Measurements from ENCODE around the gene ATP6V1F.

Gene ATP6V1F

DNA sequence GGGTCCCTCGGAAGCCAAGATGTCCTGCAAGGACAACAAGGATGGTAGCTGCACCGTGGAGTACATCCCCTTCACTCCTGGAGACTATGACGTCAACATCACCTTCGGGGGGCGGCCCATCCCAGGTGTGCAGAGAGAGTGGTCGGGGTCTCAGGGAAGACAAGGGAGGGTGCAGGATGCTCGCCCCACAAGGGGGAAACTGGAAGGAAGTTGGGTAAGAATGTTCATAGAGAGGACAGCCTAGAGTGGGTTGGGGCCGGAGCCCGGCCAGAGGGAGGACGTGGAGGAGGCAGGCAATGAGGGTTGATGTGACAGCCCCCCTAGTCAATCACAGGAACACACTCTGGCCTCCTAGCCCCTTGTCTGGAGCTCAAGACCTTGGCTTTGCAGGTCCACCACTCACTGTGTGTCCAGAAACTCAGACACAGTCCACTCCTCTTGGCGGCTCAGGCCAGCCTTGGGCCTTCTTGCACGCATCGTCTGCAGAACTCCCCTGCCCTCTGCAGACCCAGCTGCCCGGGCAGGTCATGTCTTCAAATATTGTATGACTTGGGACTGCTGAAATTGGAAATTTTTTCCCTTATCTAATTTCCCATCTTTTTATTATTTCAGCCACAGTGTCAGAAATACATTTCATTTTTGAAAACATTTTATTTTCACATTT lies 15.7 kb upstream of the ATP6V1F start:
- DNase-seq (ENCODE audit: extremely low spot score) = no peak
- ChIA-PET CTCF (interaction anchor here (1.3 kb wide), 1 partner anchor 16 kb away, joined by 3 read pairs; the partner anchor contains the start of gene ATP6V1F), POLR2A (no interaction called here)
- no peak for TF ChIP-seq CTCF (IDR thresholded peaks at IDR 0.05; ENCODE audit: control extremely low read depth, extremely low read depth, low read depth, missing control alignments)

- CTCF ChIA-PET = interaction anchor here (1.3 kb wide), 1 partner anchor 15 kb away, joined by 3 read pairs; the partner anchor contains the start of gene ATP6V1F
- no peak for TF ChIP-seq CTCF (IDR thresholded peaks at IDR 0.05; ENCODE audit: control extremely low read depth, extremely low read depth, low read depth, missing control alignments)
- no peak for DNase-seq (ENCODE audit: extremely low spot score)
- POLR2A ChIA-PET = no interaction called here
Measured at GRCh38 chr7:128847721-128848211, 14.9 kb upstream of the ATP6V1F start.

GRCh38 chr7:128848289-128849155 lies 14.1 kb upstream of the ATP6V1F start:
- POLR2A ChIA-PET = no interaction called here
- no peak for DNase-seq (ENCODE audit: extremely low spot score)

GRCh38 chr7:128849156-128849515 lies 13.5 kb upstream of the ATP6V1F start:
- DNase-seq (ENCODE audit: extremely low spot score) = no peak
- POLR2A ChIA-PET = no interaction called here
- no peak for TF ChIP-seq CTCF (IDR thresholded peaks at IDR 0.05; ENCODE audit: control extremely low read depth, extremely low read depth, low read depth, missing control alignments)
- CTCF ChIA-PET = interaction anchor here (1.1 to 1.8 kb wide), 3 partner anchors 9 to 362 kb away, joined by 3 to 4 read pairs (median 3); no protein-coding TSS in a partner anchor

More at GRCh38 chr7:128848289-128849155, 14.1 kb upstream of the ATP6V1F start:
- TF ChIP-seq CTCF (IDR thresholded peaks at IDR 0.05; ENCODE audit: control extremely low read depth, extremely low read depth, low read depth, missing control alignments) = no peak
- CTCF ChIA-PET = interaction anchor here (1.1 to 1.8 kb wide), 3 partner anchors 8 to 362 kb away, joined by 3 to 4 read pairs (median 3); partner anchors contain the start of gene ATP6V1F

GRCh38 chr7:128849804-128850490 lies 12.7 kb upstream of the ATP6V1F start:
- no peak for DNase-seq (ENCODE audit: extremely low spot score)
- CTCF ChIA-PET = interaction anchor here (0.9 to 2.4 kb wide), 6 partner anchors 8 to 361 kb away, joined by 3 to 8 read pairs (median 4); no protein-coding TSS in a partner anchor
- TF ChIP-seq CTCF (IDR thresholded peaks at IDR 0.05; ENCODE audit: control extremely low read depth, extremely low read depth, low read depth, missing control alignments) = no peak
- POLR2A ChIA-PET = no interaction called here

Data from GM10248 (cell line).